HUES64 (cell line): Measurements from ENCODE around the gene PISD. TPM values are rescaled to one million over a fixed set of nuclear protein-coding genes. Genes with fewer than 3 reads are reported as not detected.
"Not testable (repeated sequence)": the region's sequence is repeated elsewhere in the genome, so short reads cannot be mapped to it uniquely, and the experiment has no call there.

Source experiments
- H3K27ac ChIP-seq: 2 replicates; pipeline ENCODE4 v1.7.0; 2013; ENCODE audit warnings: low read depth, low read length, inconsistent platforms
- H3K27me3 ChIP-seq: 2 replicates; pipeline ENCODE4 v1.6.1; 2013; ENCODE audit warnings: mild to moderate bottlenecking, low read length; ENCODE audit not compliant: insufficient read depth
- H3K36me3 ChIP-seq: 2 replicates; pipeline ENCODE4 v1.6.1; 2013; ENCODE audit warnings: mild to moderate bottlenecking, low read length; ENCODE audit not compliant: insufficient read depth
- H3K4me1 ChIP-seq: 2 replicates; pipeline ENCODE4 v1.6.1; 2013; ENCODE audit warnings: mild to moderate bottlenecking, low read length, moderate library complexity; ENCODE audit not compliant: insufficient read depth
- H3K4me3 ChIP-seq: 2 replicates; pipeline ENCODE4 v1.5.1; 2013; ENCODE audit warnings: mild to moderate bottlenecking, low read length, moderate library complexity
- H3K9ac ChIP-seq: 2 replicates; pipeline ENCODE4 v1.6.1; 2013; ENCODE audit warnings: mild to moderate bottlenecking, low read depth, low read length
- H3K9me3 ChIP-seq: 2 replicates; pipeline ENCODE4 v1.6.1; 2013; ENCODE audit warnings: low read depth, low read length; ENCODE audit not compliant: insufficient read depth
- WGBS: fragments of 150-250, 120-280 bp; methylation state at CpG from one replicate; pipeline ENCODE4 v1.1.7; 2013; ENCODE audit warnings: missing lambda C conversion rate; 5-methylcytosine and 5-hydroxymethylcytosine counted together
- polyA plus RNA-seq, 2 experiments: library from polyadenylated mRNA; stranded (reverse); fragments of 50-300 nt; gene quantifications; one replicate each; pipeline ENCODE4 v1.2.3, GENCODE V29; 2013

The PISD gene
- 26.4 TPM for polyA plus RNA-seq (2013, experiment 1 of 2)
- 27.4 TPM for polyA plus RNA-seq (2013, experiment 2 of 2)

- peak within 1 kb of the TSS; percentile 80 for H3K9ac ChIP-seq
- peak within 1 kb of the TSS; percentile 40 for H3K27ac ChIP-seq
- H3K9me3 ChIP-seq = no peaks in the 10 kb centered on the region
- H3K4me1 ChIP-seq = 0 out of 2 replicates have a peak, but pooled peaks cover 4% of the 10 kb centered on the region
- no peaks in the 10 kb centered on the region for H3K36me3 ChIP-seq
- H3K27me3 ChIP-seq = no peaks in the 10 kb centered on the region
- peak within 1 kb of the TSS; percentile 87 for H3K4me3 ChIP-seq
- WGBS = 4% methylated on average over 52 of the region's 52 CpGs
Measured at GRCh38 chr22:31661851-31662667, at the start of gene PISD. Gene PISD, minus strand, starts transcription at chr22:31662215. Its CDS starts 7 bp downstream, at chr22:31662208.

- H3K36me3 ChIP-seq = peaks cover 72% of the 10 kb centered on the region
Measured at GRCh38 chr22:31711226-31711625, 49.2 kb upstream of the PISD start.

GRCh38 chr22:31707519-31707918 lies 45.5 kb upstream of the PISD start:
- Histone ChIP-seq H3K36me3 (peaks cover 64% of the 10 kb centered on the region), H3K9me3 (no peaks in the 10 kb centered on the region)

More at GRCh38 chr22:31711226-31711625, 49.2 kb upstream of the PISD start:
- not testable (repeated sequence) for H3K9ac ChIP-seq, H3K4me3 ChIP-seq, H3K27ac ChIP-seq, H3K9me3 ChIP-seq, H3K4me1 ChIP-seq, H3K27me3 ChIP-seq
- WGBS = 95% methylated on average over 11 of the region's 12 CpGs

GRCh38 chr22:31695423-31695822 lies 33.4 kb upstream of the PISD start:
- Histone ChIP-seq H3K27me3 (no peaks in the 10 kb centered on the region), H3K4me3 (no peak overlapping the region), H3K9ac (no peak overlapping the region), H3K4me1 (no peaks in the 10 kb centered on the region), H3K27ac (no peak overlapping the region), H3K9me3 (no peaks in the 10 kb centered on the region), H3K36me3 (peaks cover 80% of the 10 kb centered on the region)
- WGBS = 95% methylated on average over 4 of the region's 4 CpGs

More at GRCh38 chr22:31707519-31707918, 45.5 kb upstream of the PISD start:
- WGBS = 98% methylated on average over 8 of the region's 8 CpGs
- no peak overlapping the region for H3K4me3 ChIP-seq
- H3K9ac ChIP-seq = no peak overlapping the region
- no peak overlapping the region for H3K27ac ChIP-seq
- no peaks in the 10 kb centered on the region for H3K4me1 ChIP-seq
- H3K27me3 ChIP-seq = no peaks in the 10 kb centered on the region

GRCh38 chr22:31694046-31694445 lies 32.0 kb upstream of the PISD start:
- 95% methylated on average over 11 of the region's 11 CpGs for WGBS
- not testable (repeated sequence) for H3K9ac ChIP-seq, H3K27me3 ChIP-seq, H3K4me1 ChIP-seq, H3K4me3 ChIP-seq, H3K9me3 ChIP-seq, H3K27ac ChIP-seq
- peaks cover 75% of the 10 kb centered on the region for H3K36me3 ChIP-seq

- H3K9ac ChIP-seq = no peak overlapping the region
- no peak overlapping the region for H3K27ac ChIP-seq
- no peaks in the 10 kb centered on the region for H3K9me3 ChIP-seq
- H3K27me3 ChIP-seq = no peaks in the 10 kb centered on the region
- H3K4me3 ChIP-seq = no peak overlapping the region
- no peaks in the 10 kb centered on the region for H3K4me1 ChIP-seq
- WGBS = 100% methylated on average over 1 of the region's 1 CpG
- peaks cover 78% of the 10 kb centered on the region for H3K36me3 ChIP-seq
Measured at GRCh38 chr22:31692186-31692886, 30.3 kb upstream of the PISD start.

GRCh38 chr22:31691408-31691807 lies 29.4 kb upstream of the PISD start:
- no peak overlapping the region for H3K27ac ChIP-seq
- H3K27me3 ChIP-seq = no peaks in the 10 kb centered on the region
- no peak overlapping the region for H3K4me3 ChIP-seq
- H3K36me3 ChIP-seq = peaks cover 77% of the 10 kb centered on the region
- WGBS = 71% methylated on average over 3 of the region's 3 CpGs
- no peak overlapping the region for H3K9ac ChIP-seq
- H3K4me1 ChIP-seq = no peaks in the 10 kb centered on the region
- H3K9me3 ChIP-seq = no peaks in the 10 kb centered on the region

GRCh38 chr22:31683181-31684105 lies 21.4 kb upstream of the PISD start:
- 91% methylated on average over 12 of the region's 13 CpGs for WGBS
- Histone ChIP-seq H3K27me3 (no peaks in the 10 kb centered on the region), H3K9me3 (no peaks in the 10 kb centered on the region), H3K4me3 (no peak overlapping the region), H3K9ac (no peak overlapping the region), H3K27ac (no peak overlapping the region), H3K4me1 (no peaks in the 10 kb centered on the region), H3K36me3 (peaks cover 49% of the 10 kb centered on the region)

GRCh38 chr22:31682751-31683150 lies 20.7 kb upstream of the PISD start:
- H3K4me1 ChIP-seq = no peaks in the 10 kb centered on the region

GRCh38 chr22:31681349-31682345 lies 19.6 kb upstream of the PISD start:
- Histone ChIP-seq H3K27me3 (no peaks in the 10 kb centered on the region), H3K4me3 (no peak overlapping the region), H3K9ac (no peak overlapping the region), H3K36me3 (peaks cover 33% of the 10 kb centered on the region), H3K27ac (no peak overlapping the region; the same call in 1 of the 2 replicates), H3K4me1 (no peaks in the 10 kb centered on the region), H3K9me3 (no peaks in the 10 kb centered on the region)
- WGBS = 96% methylated on average over 17 of the region's 17 CpGs

More at GRCh38 chr22:31682751-31683150, 20.7 kb upstream of the PISD start:
- Histone ChIP-seq H3K9me3 (no peaks in the 10 kb centered on the region), H3K27me3 (no peaks in the 10 kb centered on the region), H3K36me3 (peaks cover 43% of the 10 kb centered on the region), H3K27ac (no peak overlapping the region), H3K9ac (no peak overlapping the region), H3K4me3 (no peak overlapping the region)
- 96% methylated on average over 7 of the region's 7 CpGs for WGBS
